Stimulated activated CD4-positive, alpha-beta T cell treated with anti-CD3 and anti-CD28 coated beads, Interleukin-15, amount 100 ng/mL, for 48 hours (primary cell): ENCODE results near the gene TIMP4.
A peak's percentile ranks its signal among the peaks of the same experiment; 100 is the strongest.

Experiments
- DNase-seq, 2 donors: peaks; one replicate each; pipeline ENCODE4 v3.0.0-alpha.2; 2020; ENCODE audit warnings: low read depth in 2 of 2

The TIMP4 gene

GRCh38 chr3:12147049-12147780, 11.5 kb downstream of the TIMP4 start:
- no peak for DNase-seq

- no peak for DNase-seq
These were observed 14.7 kb downstream of the TIMP4 start for GRCh38 chr3:12143949-12144504.

GRCh38 chr3:12142476-12142875, 16.2 kb downstream of the TIMP4 start:
- DNase-seq, result no peak

GRCh38 chr3:12141350-12141749, 17.4 kb downstream of the TIMP4 start:
- DNase-seq, result no peak

- no peak for DNase-seq
These were observed 19.6 kb downstream of the TIMP4 start for GRCh38 chr3:12139111-12139511.

GRCh38 chr3:12138044-12138443, 20.7 kb downstream of the TIMP4 start:
- peak in 1 of 2 donors; percentile 13 for DNase-seq

GRCh38 chr3:12136371-12136770, 22.3 kb downstream of the TIMP4 start:
- no peak for DNase-seq

- DNase-seq, result peak; percentile 33 to 55
These were observed 23.6 kb downstream of the TIMP4 start for GRCh38 chr3:12135029-12135657.

- DNase-seq, result no peak
These were observed 25.8 kb downstream of the TIMP4 start for GRCh38 chr3:12132881-12133280.

GRCh38 chr3:12131351-12132090, 27.2 kb downstream of the TIMP4 start:
- no peak for DNase-seq

GRCh38 chr3:12127391-12127790, 31.3 kb downstream of the TIMP4 start:
- DNase-seq, result no peak

- DNase-seq, result no peak
These were observed 32.9 kb downstream of the TIMP4 start for GRCh38 chr3:12125772-12126171.

GRCh38 chr3:12121466-12121865, 37.2 kb downstream of the TIMP4 start:
- no peak for DNase-seq

GRCh38 chr3:12120374-12121140, 38.2 kb downstream of the TIMP4 start:
- no peak for DNase-seq

GRCh38 chr3:12117473-12117872, 41.2 kb downstream of the TIMP4 start:
- no peak for DNase-seq

- DNase-seq, result no peak
These were observed 41.8 kb downstream of the TIMP4 start for GRCh38 chr3:12116870-12117269.

GRCh38 chr3:12115849-12116248, 42.9 kb downstream of the TIMP4 start:
- no peak for DNase-seq

GRCh38 chr3:12115104-12115503, 43.6 kb downstream of the TIMP4 start:
- no peak for DNase-seq

GRCh38 chr3:12114251-12114650, 44.5 kb downstream of the TIMP4 start:
- no peak for DNase-seq

- no peak for DNase-seq
These were observed 51.5 kb downstream of the TIMP4 start for GRCh38 chr3:12107071-12107713.
